ENCODE results near the gene TMEM14A.

- TF ChIP-seq CTCF (IDR thresholded peaks at IDR 0.05; ENCODE audit: low read depth, low read length), result no peak
- no peak for TF ChIP-seq EZH2phosphoT487 (IDR thresholded peaks at IDR 0.05; ENCODE audit: low read depth)
Measured at GRCh38 chr6:52726741-52727535, 56.0 kb downstream of the TMEM14A start.

Measured in OCI-LY3 (cell line).